ENCODE results near the gene GLRX3.

Gene GLRX3

DNA sequence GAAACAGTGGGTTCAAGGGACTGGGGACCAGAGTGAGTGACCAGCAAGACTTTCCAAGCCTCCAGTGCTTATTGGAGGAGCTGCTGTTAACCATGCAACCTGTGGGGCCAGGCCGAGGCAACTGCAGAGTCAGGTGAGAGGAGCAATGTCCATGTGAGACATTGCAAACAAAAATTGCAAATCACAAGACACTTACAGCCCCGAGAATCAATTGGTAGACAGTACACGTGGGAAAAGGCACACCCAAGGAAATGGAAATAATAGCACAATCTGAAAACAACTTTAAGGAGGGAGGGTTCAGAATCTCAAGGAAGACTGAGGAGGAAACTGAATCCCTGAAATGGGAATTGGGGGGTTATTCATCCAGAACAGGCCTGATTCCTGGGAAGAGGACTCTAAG lies 72.6 kb downstream of the GLRX3 start:
- no peak for DNase-seq

DNA sequence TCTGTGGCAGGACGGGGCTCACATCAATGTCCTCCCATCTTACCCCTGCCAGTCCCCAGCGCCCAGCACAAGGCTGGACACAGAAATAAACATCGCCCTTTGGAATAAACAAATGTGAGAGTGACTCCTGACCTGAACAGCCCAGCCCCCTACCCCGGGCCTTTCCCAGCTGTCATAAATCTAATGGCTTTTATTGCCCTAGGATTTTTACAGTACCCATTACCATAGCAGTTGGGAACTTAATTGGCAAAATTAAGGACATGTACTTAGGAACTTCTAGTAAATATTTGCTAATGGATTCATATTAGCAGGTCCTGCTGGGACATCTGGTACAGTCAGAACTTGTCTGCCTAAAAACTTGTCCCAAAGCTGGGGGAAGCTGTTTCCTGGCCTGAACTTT lies 76.6 kb downstream of the GLRX3 start:
- peak in 1 of 3 experiments; percentile 41 for DNase-seq

DNA sequence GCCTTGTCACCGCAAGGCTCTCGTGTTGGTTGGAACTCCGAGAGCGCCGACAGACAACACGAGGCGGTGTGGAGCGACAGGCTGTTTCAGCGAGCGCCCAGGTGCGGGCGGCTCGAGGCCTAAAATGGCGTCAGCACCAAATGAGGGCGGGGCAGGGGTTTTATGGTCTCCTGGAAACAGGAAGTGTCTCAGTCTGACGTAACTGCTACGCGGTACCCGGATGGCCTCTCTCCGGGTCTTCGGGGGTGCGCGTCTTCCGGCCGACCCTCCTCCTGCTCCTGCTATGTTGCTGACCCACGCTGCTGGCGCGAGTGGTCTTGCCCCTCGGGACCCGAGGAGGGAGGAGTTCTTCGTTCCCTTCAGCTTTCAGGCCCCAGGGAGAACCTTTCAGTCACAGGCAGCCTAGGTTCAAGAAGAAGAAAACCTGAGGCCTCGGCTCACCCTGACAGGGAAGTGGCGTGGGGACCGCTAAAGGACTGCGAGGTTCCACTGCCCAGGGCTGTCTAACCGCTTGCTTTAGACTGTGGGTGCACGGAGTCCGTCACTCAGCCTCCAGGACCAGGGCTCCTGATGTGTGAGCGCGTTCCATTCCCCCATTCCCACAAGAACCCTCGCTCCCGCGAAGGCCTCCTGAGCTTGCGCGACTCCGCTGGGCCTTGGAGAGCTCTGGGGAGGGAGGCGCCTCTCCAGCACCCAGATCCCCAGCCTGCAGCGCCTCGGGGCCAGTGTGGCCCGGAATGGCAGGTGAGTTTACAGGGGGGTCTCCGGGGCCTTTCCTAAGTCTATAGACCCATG lies 77.3 kb downstream of the GLRX3 start:
- DNase-seq, result no peak

DNA sequence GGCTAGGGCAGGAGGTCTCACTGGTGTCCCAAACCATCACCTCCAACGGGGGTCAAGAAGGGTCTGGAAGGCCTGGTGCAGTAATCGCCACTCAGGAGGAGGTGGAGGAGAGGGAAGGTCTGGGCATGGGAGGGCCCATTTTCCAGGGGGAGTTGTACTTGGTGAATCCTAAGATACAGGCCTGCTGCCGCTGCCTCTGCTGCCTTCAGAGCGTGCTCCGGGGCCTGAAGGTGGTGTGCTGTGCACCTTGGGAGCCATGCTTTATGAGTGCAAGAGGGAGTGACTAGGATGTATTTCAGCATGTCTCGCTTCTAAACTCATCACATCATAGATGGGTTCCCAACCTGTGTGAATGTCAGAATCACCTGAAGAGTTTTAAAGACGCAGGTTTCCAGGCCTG lies 78.2 kb downstream of the GLRX3 start:
- DNase-seq, result no peak

DNA sequence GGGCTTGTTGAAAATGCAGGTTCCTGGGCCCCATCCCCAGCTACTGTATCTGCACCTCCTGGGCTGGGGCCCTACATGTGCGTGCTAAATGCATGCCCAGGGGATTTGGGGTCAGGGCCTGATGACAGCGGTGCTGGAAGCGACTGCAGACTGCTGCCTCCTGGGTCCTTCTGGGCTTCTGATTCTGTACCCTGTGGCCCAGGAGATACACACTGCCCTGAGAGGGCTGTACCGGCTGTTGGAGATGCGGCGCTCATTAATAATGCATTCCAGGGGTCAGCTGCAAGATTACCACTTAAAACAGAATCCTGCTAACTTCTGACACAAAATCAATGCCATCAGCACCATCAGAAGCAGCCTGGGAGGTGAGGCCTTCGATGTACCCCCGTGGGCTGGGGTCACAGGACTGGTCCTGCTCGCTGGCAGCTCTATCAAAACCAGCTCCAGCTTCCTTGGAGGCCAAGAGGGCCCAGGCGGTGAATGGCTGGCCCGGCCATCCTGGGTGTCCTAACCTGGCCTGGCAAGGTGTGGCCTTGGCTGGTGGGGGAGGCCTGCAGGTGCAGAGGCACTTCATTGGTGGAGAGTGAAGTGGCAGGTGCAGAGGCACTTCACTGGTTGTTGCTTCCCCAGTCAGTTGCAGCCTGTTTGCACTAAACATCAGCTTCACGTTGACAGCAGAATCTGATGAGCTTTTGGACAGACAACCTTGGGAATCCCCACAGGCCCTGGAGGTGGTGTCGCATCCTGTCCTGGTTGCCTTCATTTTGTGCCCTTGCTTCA lies 79.2 kb downstream of the GLRX3 start:
- peak in 2 of 3 experiments; percentile 18 to 67 for DNase-seq

DNA sequence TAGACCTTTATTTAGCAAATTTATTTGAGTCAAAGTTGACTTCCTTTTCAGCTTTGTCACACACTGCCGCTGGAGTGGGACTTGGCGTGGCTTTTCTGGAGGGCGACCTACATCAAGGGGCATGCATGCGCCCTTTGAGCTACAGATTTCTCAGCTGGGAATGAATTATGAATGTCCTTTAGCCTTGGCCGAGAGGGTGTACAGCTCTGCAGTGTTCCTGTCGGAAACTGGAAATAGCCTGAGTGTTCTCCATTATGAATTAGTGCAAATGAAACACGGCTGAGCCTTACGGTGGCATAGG lies 79.7 kb downstream of the GLRX3 start:
- DNase-seq, result no peak

DNA sequence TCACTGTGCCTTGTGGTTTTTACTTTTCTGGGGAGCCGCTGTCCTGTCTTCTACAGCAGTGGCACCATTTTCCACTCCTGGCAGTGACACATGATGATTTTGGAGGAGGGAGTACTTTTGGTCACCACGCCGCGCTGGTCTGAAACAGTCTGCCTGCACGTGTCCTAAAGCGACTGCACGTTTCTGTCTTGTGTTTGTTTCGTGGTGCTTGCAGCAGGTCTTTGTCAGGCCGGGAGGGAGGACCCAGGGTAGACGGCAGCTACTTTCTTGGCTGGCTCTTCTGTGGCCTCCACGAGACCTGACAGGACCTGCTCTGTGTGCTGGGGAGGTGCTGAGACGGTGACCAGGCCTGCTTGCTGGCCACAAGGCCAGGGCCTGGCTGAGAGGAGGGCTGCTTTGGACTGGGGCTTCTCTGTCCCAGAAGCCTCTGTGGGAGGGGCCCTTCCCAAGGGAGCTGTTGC lies 82.0 kb downstream of the GLRX3 start:
- no peak for DNase-seq

DNA sequence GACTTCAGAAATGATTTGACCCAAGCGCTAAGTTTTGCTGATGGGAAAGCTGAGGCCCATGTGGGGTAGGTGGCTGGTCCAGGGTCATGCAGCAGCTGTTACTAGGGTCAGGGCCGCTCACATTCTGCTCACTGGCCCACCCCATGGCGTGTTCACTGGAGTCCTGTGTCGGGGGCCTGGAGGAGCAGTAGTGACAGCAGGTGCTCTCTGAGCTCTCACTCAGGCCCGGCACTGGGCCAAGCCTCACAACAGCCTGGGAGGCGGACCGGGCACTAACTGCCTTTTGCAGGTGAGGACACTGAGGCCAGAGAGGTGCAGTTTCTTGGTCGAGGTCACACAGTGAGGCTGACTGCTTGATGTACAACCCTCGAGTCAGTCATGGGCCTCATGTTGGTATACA lies 82.7 kb downstream of the GLRX3 start:
- no peak for DNase-seq

DNA sequence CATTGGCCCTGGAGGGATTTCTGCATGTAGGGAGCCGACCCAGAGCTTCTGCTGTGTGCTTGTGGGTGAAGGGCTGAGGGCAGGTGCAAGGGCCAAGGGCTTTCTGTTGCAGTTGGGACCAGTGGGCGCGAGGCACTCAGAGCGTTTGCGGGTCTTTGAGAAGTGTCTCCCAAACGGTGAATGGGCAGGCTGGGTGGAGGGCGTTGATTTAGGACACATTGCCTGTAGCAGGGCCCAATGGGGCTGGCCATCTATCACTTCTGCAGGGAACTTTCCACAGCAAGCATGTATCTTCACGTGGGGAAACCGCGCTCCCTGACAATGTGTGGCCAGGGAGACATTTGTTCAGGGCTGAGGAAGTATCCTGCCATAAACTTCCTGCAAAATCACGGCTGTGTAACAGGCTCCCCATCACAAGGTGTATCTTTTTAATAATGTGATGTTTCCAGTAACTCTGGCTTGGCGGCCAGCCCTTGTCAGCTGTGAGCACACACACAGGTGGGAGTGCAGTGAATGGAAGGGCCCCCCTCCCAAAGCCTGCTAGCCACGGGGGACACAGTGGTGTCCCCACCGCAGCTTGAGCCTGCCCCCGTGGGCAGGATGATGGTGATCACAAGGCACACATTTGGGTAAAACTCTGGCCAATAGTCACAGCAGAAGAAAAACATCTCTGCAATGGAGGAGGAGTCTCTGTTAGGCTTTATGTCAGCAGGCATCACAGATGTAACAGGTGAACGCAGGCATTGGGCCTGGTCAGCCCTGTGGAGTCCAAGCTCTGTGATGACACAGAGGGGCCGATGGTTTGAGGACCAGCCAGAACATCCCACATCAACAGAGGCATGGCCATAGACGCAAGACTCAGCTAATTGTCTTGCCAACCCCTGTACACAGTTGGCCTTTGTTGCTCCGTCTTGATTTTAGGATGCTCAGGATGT lies 84.3 kb downstream of the GLRX3 start:
- DNase-seq, result no peak

DNA sequence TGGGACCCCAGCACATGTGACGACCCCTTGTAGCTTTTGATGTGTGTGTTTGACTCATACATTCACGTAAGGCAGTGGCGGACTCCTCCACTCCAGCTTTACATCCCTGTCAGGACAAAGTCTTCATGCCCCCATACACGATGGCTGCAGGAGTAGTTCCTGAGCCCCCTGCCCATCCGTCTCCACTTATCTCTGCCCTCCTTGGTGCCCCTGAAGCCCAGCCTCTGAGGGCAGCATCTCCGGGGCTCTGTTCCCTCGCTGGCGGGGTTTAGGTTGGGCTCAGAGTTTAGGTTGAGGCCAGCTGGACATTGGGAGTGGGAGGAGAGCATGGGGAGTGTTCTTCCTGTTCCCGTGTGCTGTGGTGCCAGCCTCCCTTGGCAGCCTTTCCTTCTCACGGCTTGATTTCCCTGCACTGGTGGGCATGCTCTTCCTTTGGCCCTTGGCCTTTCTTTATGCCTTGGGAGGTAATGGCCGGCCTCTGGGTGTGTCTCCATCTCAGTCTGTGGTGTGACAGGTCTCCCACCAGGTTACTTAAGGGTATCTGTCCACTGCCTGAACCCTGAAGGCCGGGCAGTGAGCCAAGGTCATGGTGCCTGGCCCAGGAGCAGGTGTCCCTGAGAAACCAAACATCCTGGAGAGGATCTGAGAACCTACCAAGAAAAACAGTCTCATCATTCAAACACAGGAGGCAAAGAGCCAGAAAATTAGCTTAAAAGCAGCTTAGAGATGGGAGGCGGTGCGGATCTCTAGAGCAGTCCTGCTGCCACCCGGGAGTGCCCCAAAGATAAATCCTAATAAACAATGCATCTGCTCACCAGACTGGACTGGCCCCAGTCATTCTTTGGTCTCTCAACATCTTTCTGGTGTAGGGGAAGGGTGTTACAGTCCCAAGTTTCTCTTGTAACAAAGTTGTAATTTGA lies 85.5 kb downstream of the GLRX3 start:
- DNase-seq, result no peak

DNA sequence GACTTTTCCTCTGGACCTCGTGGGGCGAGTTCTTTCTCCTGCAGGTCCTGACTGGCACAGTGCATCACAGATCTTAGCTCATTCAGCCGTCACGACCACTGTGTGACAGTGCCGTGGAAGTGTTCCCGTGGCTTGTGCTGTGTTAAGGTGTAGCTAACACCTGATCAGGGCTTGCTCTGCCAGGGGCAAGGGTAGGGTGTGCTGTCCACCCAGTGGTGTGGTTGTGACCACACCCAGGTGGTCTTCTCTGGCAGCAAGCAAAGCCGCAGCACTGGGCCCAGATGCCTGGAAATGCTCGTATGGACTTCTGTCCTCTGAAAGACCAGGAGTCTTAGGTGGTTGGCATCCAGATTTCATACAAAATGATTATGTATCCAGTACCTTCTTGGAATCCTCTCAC lies 86.2 kb downstream of the GLRX3 start:
- DNase-seq, result no peak

DNA sequence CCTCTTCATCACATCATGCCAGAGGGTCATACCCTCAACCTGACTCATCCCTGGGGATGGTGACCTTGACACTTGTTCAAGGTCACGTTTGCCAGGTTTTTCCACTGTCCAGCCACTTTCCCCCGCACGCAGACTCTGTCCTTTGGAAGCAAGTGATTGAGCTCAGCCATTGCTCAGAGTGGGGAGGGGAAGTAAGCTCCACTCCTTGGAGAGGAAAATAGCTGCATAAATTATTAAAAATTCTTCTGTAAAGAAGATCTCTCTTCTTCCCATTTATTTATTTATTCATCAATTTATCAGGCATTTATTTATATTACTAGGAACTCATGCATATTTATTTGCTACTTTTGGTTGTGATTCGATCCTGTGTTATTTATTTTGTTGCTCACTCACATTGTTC lies 88.0 kb downstream of the GLRX3 start:
- no peak for DNase-seq

DNA sequence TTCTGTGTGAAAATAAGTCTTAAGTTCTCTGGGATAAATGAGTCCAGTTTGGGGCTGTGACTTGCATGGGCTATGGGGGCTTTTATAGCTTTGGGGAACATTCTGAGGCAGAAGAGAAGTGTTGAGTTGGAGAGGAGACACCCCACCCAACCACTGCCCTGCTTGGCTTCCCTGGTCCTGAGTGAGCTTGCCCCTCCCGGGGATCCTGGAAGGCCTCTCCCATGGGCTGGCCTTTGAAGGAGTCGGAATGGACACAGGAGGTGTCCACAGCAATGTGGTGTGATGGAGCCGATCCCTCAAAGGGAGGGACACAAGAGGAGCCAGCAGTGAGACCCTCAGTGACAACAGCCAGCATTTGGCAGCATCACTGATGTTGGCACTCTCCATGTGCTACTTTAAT lies 89.8 kb downstream of the GLRX3 start:
- no peak for DNase-seq

DNA sequence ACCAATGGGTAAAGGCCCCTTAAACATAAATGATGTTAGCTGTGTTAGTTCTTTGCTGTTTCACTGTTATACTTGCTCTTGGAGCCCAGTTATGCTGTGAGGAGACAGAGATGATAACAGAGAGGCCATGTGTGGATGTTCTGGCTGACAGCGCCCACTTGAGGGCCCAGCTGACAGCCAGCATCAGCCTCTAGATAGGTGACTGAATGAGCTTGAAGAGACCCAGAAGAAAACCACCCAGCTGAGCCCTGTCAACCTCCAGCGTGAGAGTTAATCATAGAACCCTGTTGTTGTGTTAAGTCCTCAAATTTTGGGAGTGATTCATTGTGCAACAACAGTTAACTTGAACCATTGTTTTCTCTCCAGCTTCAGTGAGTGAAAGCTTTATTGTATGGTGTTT lies 91.7 kb downstream of the GLRX3 start:
- DNase-seq, result no peak

Data from NCI-H1417 (cell line).